ENCODE results near the gene DELE1. TPM values are rescaled to one million over a fixed set of nuclear protein-coding genes. Genes with fewer than 3 reads are reported as not detected.

The DELE1 gene
- total RNA-seq, 1 experiment from 2014 or later = 67.6 TPM

GRCh38 chr5:141915881-141916336 lies 7.8 kb upstream of the DELE1 start:
- intact Hi-C loops (cut with micrococcal nuclease; ENCODE audit: unreplicated experiment) = no loop called here
- peak in 1 of 2 experiments; percentile 13 for DNase-seq
- CTCF ChIA-PET = interaction anchor here (0.6 to 4.0 kb wide), 5 partner anchors 35 to 797 kb away, joined by 3 to 17 read pairs (median 3); partner anchors contain the start of gene RNF14
- H3K4me3 ChIP-seq (ENCODE audit: low read depth, low read length) = no peak overlapping the region
- no peak overlapping the region for H3K4me3 Mint-ChIP-seq (ENCODE audit: unreplicated experiment)
- no peaks in the 10 kb centered on the region for H3K36me3 Mint-ChIP-seq (ENCODE audit: insufficient read depth, unreplicated experiment)
- H3K27ac Mint-ChIP-seq (ENCODE audit: unreplicated experiment) = no peak overlapping the region
- no TSS peak for BruUV-seq (replicated peaks)
- no peaks in the 10 kb centered on the region for H3K9me3 Mint-ChIP-seq (ENCODE audit: unreplicated experiment)
- no peaks in the 10 kb centered on the region for H3K27me3 Mint-ChIP-seq (ENCODE audit: insufficient read depth, unreplicated experiment)
- H3K4me1 Mint-ChIP-seq (ENCODE audit: low read depth, unreplicated experiment) = peaks cover 13% of the 10 kb centered on the region
- H3K9me3 ChIP-seq = no peaks in the 10 kb centered on the region
- H3K27me3 ChIP-seq (replicated peaks; ENCODE audit: control insufficient read depth, insufficient read depth, low read length) = no peaks in the 10 kb centered on the region
- TF ChIP-seq CTCF (IDR thresholded peaks at IDR 0.05; ENCODE audit: insufficient read depth in 1 of 2, low read depth in 1 of 2, low read length in 1 of 2, severe bottlenecking in 1 of 2, unreplicated experiment in 1 of 2) = no peak
- H3K36me3 ChIP-seq (ENCODE audit: control insufficient read depth, insufficient read depth, low read length) = no peaks in the 10 kb centered on the region
- POLR2A ChIA-PET = no interaction called here
- peaks cover 11% of the 10 kb centered on the region for H3K4me1 ChIP-seq

- Mint-ChIP-seq H3K27me3 (ENCODE audit: insufficient read depth, unreplicated experiment) (no peaks in the 10 kb centered on the region), H3K36me3 (ENCODE audit: insufficient read depth, unreplicated experiment) (no peaks in the 10 kb centered on the region), H3K4me1 (ENCODE audit: low read depth, unreplicated experiment) (peaks cover 13% of the 10 kb centered on the region), H3K27ac (ENCODE audit: unreplicated experiment) (no peak overlapping the region), H3K9me3 (ENCODE audit: unreplicated experiment) (no peaks in the 10 kb centered on the region), H3K4me3 (ENCODE audit: unreplicated experiment) (no peak overlapping the region)
- no peak overlapping the region for H3K4me3 ChIP-seq (ENCODE audit: low read depth, low read length)
- no peaks in the 10 kb centered on the region for H3K36me3 ChIP-seq (ENCODE audit: control insufficient read depth, insufficient read depth, low read length)
- H3K27me3 ChIP-seq (replicated peaks; ENCODE audit: control insufficient read depth, insufficient read depth, low read length) = no peaks in the 10 kb centered on the region
- H3K4me1 ChIP-seq = peaks cover 11% of the 10 kb centered on the region
- ChIA-PET POLR2A (no interaction called here), CTCF (interaction anchor here (0.6 to 4.0 kb wide), 7 partner anchors 28 to 797 kb away, joined by 3 to 17 read pairs (median 3); partner anchors contain the start of genes PCDH1 and RNF14)
- BruUV-seq (replicated peaks) = no TSS peak
- no peak for DNase-seq
- intact Hi-C loops (cut with micrococcal nuclease; ENCODE audit: unreplicated experiment) = no loop called here
- no peaks in the 10 kb centered on the region for H3K9me3 ChIP-seq
- TF ChIP-seq CTCF (IDR thresholded peaks at IDR 0.05; ENCODE audit: insufficient read depth in 1 of 2, low read depth in 1 of 2, low read length in 1 of 2, severe bottlenecking in 1 of 2, unreplicated experiment in 1 of 2) = no peak
These were observed 7.1 kb upstream of the DELE1 start for GRCh38 chr5:141916522-141916921.

GRCh38 chr5:141917760-141918159 lies 5.9 kb upstream of the DELE1 start:
- no peak overlapping the region for H3K27ac Mint-ChIP-seq (ENCODE audit: unreplicated experiment)
- ChIA-PET CTCF (interaction anchor here (1.2 kb wide), 1 partner anchor 43 kb away, joined by 5 read pairs; no protein-coding TSS in a partner anchor), POLR2A (no interaction called here)
- H3K36me3 Mint-ChIP-seq (ENCODE audit: insufficient read depth, unreplicated experiment) = no peaks in the 10 kb centered on the region
- no peak for DNase-seq
- intact Hi-C loops (cut with micrococcal nuclease; ENCODE audit: unreplicated experiment) = no loop called here
- H3K4me3 Mint-ChIP-seq (ENCODE audit: unreplicated experiment) = no peak overlapping the region
- H3K4me3 ChIP-seq (ENCODE audit: low read depth, low read length) = no peak overlapping the region
- no peaks in the 10 kb centered on the region for H3K9me3 ChIP-seq
- BruUV-seq (replicated peaks) = no TSS peak
- no peaks in the 10 kb centered on the region for H3K9me3 Mint-ChIP-seq (ENCODE audit: unreplicated experiment)
- peaks cover 12% of the 10 kb centered on the region for H3K4me1 ChIP-seq
- H3K27me3 ChIP-seq (replicated peaks; ENCODE audit: control insufficient read depth, insufficient read depth, low read length) = no peaks in the 10 kb centered on the region
- TF ChIP-seq CTCF (IDR thresholded peaks at IDR 0.05; ENCODE audit: insufficient read depth in 1 of 2, low read depth in 1 of 2, low read length in 1 of 2, severe bottlenecking in 1 of 2, unreplicated experiment in 1 of 2) = no peak
- peaks cover 13% of the 10 kb centered on the region for H3K4me1 Mint-ChIP-seq (ENCODE audit: low read depth, unreplicated experiment)
- no peaks in the 10 kb centered on the region for H3K36me3 ChIP-seq (ENCODE audit: control insufficient read depth, insufficient read depth, low read length)
- H3K27me3 Mint-ChIP-seq (ENCODE audit: insufficient read depth, unreplicated experiment) = no peaks in the 10 kb centered on the region
